Astrocyte (in vitro differentiated cells and primary cell): ENCODE data around the gene PSME1. TPM values are rescaled to one million over a fixed set of nuclear protein-coding genes. Genes with fewer than 3 reads are reported as not detected.

Experiments used
- DNase-seq: peaks from one replicate; pipeline ENCODE4 v3.0.0-alpha.2; 2010; ENCODE audit warnings: low read depth
- FAIRE-seq: peaks from 2 replicates; lab custom pipeline; 2011; peaks lifted over from hg19 to GRCh38; lab: Jason Lieb, UNC
- H2AFZ ChIP-seq: 2 replicates; pipeline ENCODE4 v1.6.0; 2012; ENCODE audit warnings: low read depth, low read length, inconsistent platforms
- H3K27ac ChIP-seq: 2 replicates; pipeline ENCODE4 v1.5.1; 2011; ENCODE audit warnings: low read depth, low read length, inconsistent platforms
- H3K27me3 ChIP-seq: 2 replicates; pipeline ENCODE4 v1.6.0; 2011; ENCODE audit warnings: low read length, inconsistent platforms; ENCODE audit not compliant: insufficient read depth
- H3K36me3 ChIP-seq: 2 replicates; pipeline ENCODE4 v1.5.1; 2011; ENCODE audit warnings: low read length, inconsistent platforms; ENCODE audit not compliant: insufficient read depth
- H3K4me1 ChIP-seq: 2 replicates; pipeline ENCODE4 v1.5.1; 2011; ENCODE audit warnings: low read length, inconsistent platforms; ENCODE audit not compliant: insufficient read depth
- H3K4me2 ChIP-seq: 2 replicates; pipeline ENCODE4 v1.6.0; 2012; ENCODE audit warnings: low read length, inconsistent platforms
- H3K4me3 ChIP-seq: 2 replicates; pipeline ENCODE4 v1.5.1; 2011; ENCODE audit warnings: low read depth, mild to moderate bottlenecking, low read length, inconsistent platforms; ENCODE audit not compliant: insufficient read depth
- H3K79me2 ChIP-seq: 2 replicates; pipeline ENCODE4 v1.6.0; 2012; ENCODE audit warnings: mild to moderate bottlenecking, low read length, inconsistent platforms; ENCODE audit not compliant: insufficient read depth
- H3K9ac ChIP-seq: 2 replicates; pipeline ENCODE4 v1.6.0; 2012; ENCODE audit warnings: mild to moderate bottlenecking, low read length, inconsistent platforms
- H3K9me3 ChIP-seq: 2 replicates; pipeline ENCODE4 v1.5.1; 2012; ENCODE audit warnings: low read depth, mild to moderate bottlenecking, low read length, inconsistent platforms; ENCODE audit not compliant: insufficient read depth
- H4K20me1 ChIP-seq: 2 replicates; pipeline ENCODE4 v1.6.0; 2012; ENCODE audit warnings: low read length, inconsistent platforms; ENCODE audit not compliant: insufficient read depth
- H3K27ac Mint-ChIP-seq: one replicate; pipeline ENCODE4 v1.8.0; 2021; ENCODE audit warnings: mild to moderate bottlenecking, mixed read lengths; ENCODE audit not compliant: unreplicated experiment
- H3K27me3 Mint-ChIP-seq: one replicate; pipeline ENCODE4 v1.8.0; 2021; ENCODE audit warnings: low read depth, mixed read lengths; ENCODE audit not compliant: unreplicated experiment
- H3K36me3 Mint-ChIP-seq: one replicate; pipeline ENCODE4 v1.8.0; 2021; ENCODE audit warnings: low read depth, mixed read lengths; ENCODE audit not compliant: unreplicated experiment
- H3K4me1 Mint-ChIP-seq: one replicate; pipeline ENCODE4 v1.8.0; 2021; ENCODE audit warnings: low read depth, mixed read lengths; ENCODE audit not compliant: unreplicated experiment
- H3K4me3 Mint-ChIP-seq: one replicate; pipeline ENCODE4 v1.8.0; 2021; ENCODE audit warnings: mild to moderate bottlenecking, moderate library complexity, mixed read lengths; ENCODE audit not compliant: unreplicated experiment
- H3K9me3 Mint-ChIP-seq: one replicate; pipeline ENCODE4 v1.8.0; 2021; ENCODE audit warnings: mild to moderate bottlenecking, mixed read lengths; ENCODE audit not compliant: unreplicated experiment
- EZH2 ChIP-seq: IDR thresholded peaks from 2 replicates; pipeline ENCODE4 v1.6.1; 2012; ENCODE audit warnings: mild to moderate bottlenecking, low read length, inconsistent platforms; ENCODE audit not compliant: insufficient read depth
- total RNA-seq: library from RNA; stranded (reverse); gene quantifications from 2 replicates; pipeline ENCODE4 v1.2.1, GENCODE V29; 2021
- TF ChIP-seq, protein P1 (sequence below): IDR thresholded peaks from 2 replicates; pipeline ENCODE4 v1.5.1; 2011; ENCODE audit warnings: low read depth, mild to moderate bottlenecking, inconsistent platforms, low read length, moderate library complexity; ENCODE audit not compliant: insufficient read depth

PSME1 gene
- total RNA-seq, 1 donor from 2014 or later, result 122 TPM

DNA sequence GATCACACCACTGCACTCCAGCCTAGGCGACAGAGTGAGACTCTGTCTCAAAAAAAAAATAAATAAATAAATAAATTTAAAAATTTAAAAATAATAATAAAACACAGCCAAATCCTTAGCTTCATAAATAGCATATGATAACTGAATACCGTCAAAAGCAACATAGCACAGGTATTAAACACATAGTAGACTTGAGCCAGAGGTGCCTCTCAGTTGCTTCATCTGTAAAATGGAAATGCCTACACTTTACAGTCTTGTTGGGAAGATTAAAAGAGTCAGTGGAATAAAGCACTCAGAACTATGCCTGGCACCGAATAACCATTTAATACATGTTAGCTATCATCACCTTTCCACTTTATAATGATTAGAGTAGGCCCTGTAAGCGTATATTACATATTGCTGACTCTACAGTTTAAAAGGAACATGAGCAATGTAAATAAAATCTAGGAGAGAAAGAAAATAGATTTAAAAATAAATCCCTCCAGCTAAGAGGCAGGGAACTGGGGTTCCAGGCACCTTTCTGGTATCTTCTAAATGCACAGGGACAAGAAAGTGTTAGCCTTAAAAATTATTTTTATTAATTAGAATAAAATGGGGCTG lies 29.2 kb upstream of the PSME1 start:
- H3K79me2 ChIP-seq, result no peaks in the 10 kb centered on the region
- no peak overlapping the region for H3K27ac ChIP-seq
- FAIRE-seq (no peak), DNase-seq (no peak)
- Mint-ChIP-seq H3K27me3 (no peaks in the 10 kb centered on the region), H3K4me3 (no peak overlapping the region), H3K4me1 (peaks cover 3% of the 10 kb centered on the region), H3K27ac (no peak overlapping the region), H3K36me3 (peaks cover 27% of the 10 kb centered on the region), H3K9me3 (no peaks in the 10 kb centered on the region)
- H2AFZ ChIP-seq, result no peak overlapping the region
- no peak overlapping the region for H3K4me2 ChIP-seq
- H3K9ac ChIP-seq, result no peak overlapping the region
- TF ChIP-seq EZH2, result no peak
- TF ChIP-seq, protein P1, sequence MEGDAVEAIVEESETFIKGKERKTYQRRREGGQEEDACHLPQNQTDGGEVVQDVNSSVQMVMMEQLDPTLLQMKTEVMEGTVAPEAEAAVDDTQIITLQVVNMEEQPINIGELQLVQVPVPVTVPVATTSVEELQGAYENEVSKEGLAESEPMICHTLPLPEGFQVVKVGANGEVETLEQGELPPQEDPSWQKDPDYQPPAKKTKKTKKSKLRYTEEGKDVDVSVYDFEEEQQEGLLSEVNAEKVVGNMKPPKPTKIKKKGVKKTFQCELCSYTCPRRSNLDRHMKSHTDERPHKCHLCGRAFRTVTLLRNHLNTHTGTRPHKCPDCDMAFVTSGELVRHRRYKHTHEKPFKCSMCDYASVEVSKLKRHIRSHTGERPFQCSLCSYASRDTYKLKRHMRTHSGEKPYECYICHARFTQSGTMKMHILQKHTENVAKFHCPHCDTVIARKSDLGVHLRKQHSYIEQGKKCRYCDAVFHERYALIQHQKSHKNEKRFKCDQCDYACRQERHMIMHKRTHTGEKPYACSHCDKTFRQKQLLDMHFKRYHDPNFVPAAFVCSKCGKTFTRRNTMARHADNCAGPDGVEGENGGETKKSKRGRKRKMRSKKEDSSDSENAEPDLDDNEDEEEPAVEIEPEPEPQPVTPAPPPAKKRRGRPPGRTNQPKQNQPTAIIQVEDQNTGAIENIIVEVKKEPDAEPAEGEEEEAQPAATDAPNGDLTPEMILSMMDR, result no peak
- H3K36me3 ChIP-seq, result no peaks in the 10 kb centered on the region
- no peaks in the 10 kb centered on the region for H4K20me1 ChIP-seq
- no peaks in the 10 kb centered on the region for H3K27me3 ChIP-seq
- no peak overlapping the region for H3K4me3 ChIP-seq
- no peaks in the 10 kb centered on the region for H3K4me1 ChIP-seq
- H3K9me3 ChIP-seq, result no peaks in the 10 kb centered on the region

DNA sequence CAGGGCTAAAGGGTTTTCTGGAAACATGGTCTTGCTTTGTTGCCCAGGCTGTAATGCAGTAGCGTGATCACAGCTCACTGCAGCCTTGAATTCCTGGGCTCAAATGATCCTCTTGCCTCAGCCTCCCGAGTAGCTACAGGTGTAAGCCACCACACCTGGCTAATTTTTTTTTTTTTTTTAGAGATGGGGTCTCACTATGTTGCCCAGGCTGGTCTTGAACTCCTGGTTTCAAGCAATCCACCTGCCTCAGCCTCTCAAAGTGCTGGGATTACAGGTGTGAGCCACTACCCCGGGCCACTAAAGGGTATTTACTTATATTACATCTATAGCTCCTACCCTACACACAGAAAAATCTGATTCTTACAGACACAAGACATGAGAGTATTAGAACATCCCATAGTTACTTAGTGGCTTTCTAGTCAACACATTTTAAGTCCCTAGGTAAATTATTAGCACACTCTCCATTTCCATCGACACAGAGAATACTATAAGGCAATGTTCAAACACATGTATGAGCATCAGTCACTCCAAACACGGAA lies 27.6 kb upstream of the PSME1 start:
- Mint-ChIP-seq H3K27ac (peak overlapping the region; percentile 0), H3K4me3 (no peak overlapping the region)
- peaks cover 2% of the 10 kb centered on the region for H3K4me1 ChIP-seq

More for the DNA sequence above, 27.6 kb upstream of the PSME1 start:
- no peak overlapping the region for H3K27ac ChIP-seq
- H3K9ac ChIP-seq, result no peak overlapping the region
- FAIRE-seq (peak; percentile 39), DNase-seq (no peak)
- no peaks in the 10 kb centered on the region for H3K27me3 ChIP-seq
- no peak overlapping the region for H3K4me3 ChIP-seq
- H2AFZ ChIP-seq, result peak overlapping the region; percentile 7
- no peaks in the 10 kb centered on the region for H3K27me3 Mint-ChIP-seq
- no peaks in the 10 kb centered on the region for H3K9me3 Mint-ChIP-seq
- no peak overlapping the region for H3K4me2 ChIP-seq
- H3K9me3 ChIP-seq, result no peaks in the 10 kb centered on the region
- TF ChIP-seq, protein P1, result no peak
- TF ChIP-seq EZH2, result no peak
- no peaks in the 10 kb centered on the region for H3K36me3 ChIP-seq
- H3K36me3 Mint-ChIP-seq, result peaks cover 16% of the 10 kb centered on the region
- H3K4me1 Mint-ChIP-seq, result peaks cover 3% of the 10 kb centered on the region
- no peaks in the 10 kb centered on the region for H4K20me1 ChIP-seq
- H3K79me2 ChIP-seq, result no peaks in the 10 kb centered on the region
